Brain pericyte (primary cell): ENCODE measurements around the gene JOSD1.
A peak's percentile ranks its signal among the peaks of the same experiment; 100 is the strongest.

Experiments used
- DNase-seq: peaks from one replicate; pipeline ENCODE4 v3.0.0-alpha.2; 2012; ENCODE audit warnings: low read depth, low spot score

JOSD1 gene

GRCh38 chr22:38733329-38733723, 32.6 kb upstream of the JOSD1 start:
- no peak for DNase-seq

- DNase-seq, result no peak
Observed at GRCh38 chr22:38732251-38732815, 31.6 kb upstream of the JOSD1 start.

- DNase-seq, result no peak
Observed at GRCh38 chr22:38731703-38732161, 31.0 kb upstream of the JOSD1 start.

- no peak for DNase-seq
Observed at GRCh38 chr22:38730411-38730871, 29.7 kb upstream of the JOSD1 start.

- DNase-seq, result no peak
Observed at GRCh38 chr22:38729946-38730345, 29.2 kb upstream of the JOSD1 start.

- DNase-seq, result peak; percentile 80
Observed at GRCh38 chr22:38728871-38729796, 28.4 kb upstream of the JOSD1 start.

- DNase-seq, result no peak
Observed at GRCh38 chr22:38727530-38728451, 27.0 kb upstream of the JOSD1 start.

GRCh38 chr22:38727123-38727522, 26.4 kb upstream of the JOSD1 start:
- no peak for DNase-seq

GRCh38 chr22:38725900-38726655, 25.3 kb upstream of the JOSD1 start:
- DNase-seq, result no peak

GRCh38 chr22:38724926-38725571, 24.3 kb upstream of the JOSD1 start:
- DNase-seq, result no peak

- no peak for DNase-seq
Observed at GRCh38 chr22:38724176-38724575, 23.4 kb upstream of the JOSD1 start.

GRCh38 chr22:38721551-38721950, 20.8 kb upstream of the JOSD1 start:
- no peak for DNase-seq

GRCh38 chr22:38720350-38720749, 19.6 kb upstream of the JOSD1 start:
- DNase-seq, result no peak

GRCh38 chr22:38719196-38719595, 18.5 kb upstream of the JOSD1 start:
- no peak for DNase-seq

GRCh38 chr22:38718414-38718813, 17.7 kb upstream of the JOSD1 start:
- DNase-seq, result no peak

- no peak for DNase-seq
Observed at GRCh38 chr22:38717244-38717643, 16.5 kb upstream of the JOSD1 start.

GRCh38 chr22:38716826-38717225, 16.1 kb upstream of the JOSD1 start:
- DNase-seq, result no peak

- no peak for DNase-seq
Observed at GRCh38 chr22:38716271-38716670, 15.5 kb upstream of the JOSD1 start.

- DNase-seq, result no peak
Observed at GRCh38 chr22:38715852-38716251, 15.1 kb upstream of the JOSD1 start.

GRCh38 chr22:38715176-38715764, 14.5 kb upstream of the JOSD1 start:
- no peak for DNase-seq
